T47D (cell line): Measurements from ENCODE around the gene HVCN1.

Source experiments
- DNase-seq, 2 experiments: peaks; one replicate each; pipeline versions ENCODE4 v3.0.0 to v3.0.0-alpha.2; 2011 to 2012; ENCODE audit warnings: low read depth in 1 of 2, low spot score in 1 of 2
- JUND ChIP-seq: IDR thresholded peaks from 2 replicates; pipeline ENCODE4 v1.6.1; 2012; ENCODE audit warnings: low read depth
- in situ Hi-C: cut with HindIII; loops from 2 replicates; pipeline ENCODE4 v1.10.0; 2016; ENCODE audit warnings: low sequenced_read_pairs, low pct_unique_long_range_greater_than_20kb

The HVCN1 gene

DNA sequence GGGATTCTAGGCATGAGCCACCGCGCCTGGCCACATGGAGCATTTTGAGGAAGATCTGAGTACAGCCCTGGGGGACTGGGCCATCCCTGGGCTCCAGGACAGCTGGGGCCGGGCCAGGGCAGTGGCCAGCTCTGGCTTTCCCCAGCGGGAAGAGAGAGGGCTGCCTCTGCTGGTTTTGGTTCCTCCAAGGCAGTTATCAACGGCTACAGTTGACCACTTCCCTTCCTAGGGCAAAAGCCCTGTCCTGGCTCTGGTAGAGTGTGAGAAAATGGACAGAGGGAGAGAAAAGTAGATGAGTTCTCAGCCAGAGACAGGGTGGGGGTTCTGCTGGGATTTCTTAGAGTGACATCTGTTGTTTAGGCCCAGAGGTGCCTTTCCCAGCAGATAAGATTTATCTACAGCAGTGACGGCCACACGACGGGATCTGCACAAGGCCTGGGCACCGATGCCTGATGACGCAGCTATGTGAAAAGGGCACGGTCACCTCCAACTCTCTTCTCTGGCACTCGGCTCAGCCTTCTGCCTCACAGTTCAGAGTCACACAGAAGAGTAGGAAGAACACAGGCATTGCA lies 5.5 kb upstream of the HVCN1 start:
- no peak for TF ChIP-seq JUND
- no peak for DNase-seq

DNA sequence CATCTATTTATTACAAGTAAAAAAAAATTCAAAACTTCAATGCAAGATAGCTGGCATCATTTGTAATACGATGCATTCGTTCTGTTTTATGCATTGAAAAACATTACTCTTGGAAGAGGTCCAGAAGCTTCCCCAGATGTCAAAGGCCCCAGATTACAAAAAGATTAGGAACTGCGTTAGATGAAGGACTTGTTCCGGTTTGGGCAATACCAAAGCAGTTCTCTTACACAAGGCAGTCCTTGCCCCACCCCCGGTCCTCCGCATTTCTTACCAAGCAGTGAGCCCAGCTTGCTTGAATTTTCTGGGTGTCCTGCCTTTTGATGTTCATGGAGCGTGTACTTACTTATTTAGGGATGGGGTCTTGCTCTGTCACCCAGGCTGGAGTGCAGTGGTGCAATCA lies 4.8 kb upstream of the HVCN1 start:
- DNase-seq = no peak
- in situ Hi-C loops = no loop called here

More for the DNA sequence above, 5.5 kb upstream of the HVCN1 start:
- in situ Hi-C loops = no loop called here

DNA sequence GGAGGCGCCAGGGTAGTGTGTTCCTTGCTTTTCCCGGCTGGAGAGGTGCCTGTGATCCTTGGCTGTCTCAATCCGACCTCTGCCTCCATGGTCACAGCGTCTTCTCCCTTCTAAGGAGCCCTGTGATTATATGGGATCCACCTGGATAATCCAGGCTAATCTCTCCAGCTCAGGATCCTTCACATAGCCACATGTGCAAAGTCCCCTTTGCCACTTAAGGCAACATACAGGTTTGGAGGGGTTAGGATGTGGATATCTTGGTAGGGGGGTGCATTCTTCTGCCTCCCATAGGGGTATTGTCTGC lies 1.2 kb upstream of the HVCN1 start:
- TF ChIP-seq JUND = no peak
- in situ Hi-C loops = no loop called here
- DNase-seq = no peak

More for the DNA sequence above, 4.8 kb upstream of the HVCN1 start:
- no peak for TF ChIP-seq JUND

DNA sequence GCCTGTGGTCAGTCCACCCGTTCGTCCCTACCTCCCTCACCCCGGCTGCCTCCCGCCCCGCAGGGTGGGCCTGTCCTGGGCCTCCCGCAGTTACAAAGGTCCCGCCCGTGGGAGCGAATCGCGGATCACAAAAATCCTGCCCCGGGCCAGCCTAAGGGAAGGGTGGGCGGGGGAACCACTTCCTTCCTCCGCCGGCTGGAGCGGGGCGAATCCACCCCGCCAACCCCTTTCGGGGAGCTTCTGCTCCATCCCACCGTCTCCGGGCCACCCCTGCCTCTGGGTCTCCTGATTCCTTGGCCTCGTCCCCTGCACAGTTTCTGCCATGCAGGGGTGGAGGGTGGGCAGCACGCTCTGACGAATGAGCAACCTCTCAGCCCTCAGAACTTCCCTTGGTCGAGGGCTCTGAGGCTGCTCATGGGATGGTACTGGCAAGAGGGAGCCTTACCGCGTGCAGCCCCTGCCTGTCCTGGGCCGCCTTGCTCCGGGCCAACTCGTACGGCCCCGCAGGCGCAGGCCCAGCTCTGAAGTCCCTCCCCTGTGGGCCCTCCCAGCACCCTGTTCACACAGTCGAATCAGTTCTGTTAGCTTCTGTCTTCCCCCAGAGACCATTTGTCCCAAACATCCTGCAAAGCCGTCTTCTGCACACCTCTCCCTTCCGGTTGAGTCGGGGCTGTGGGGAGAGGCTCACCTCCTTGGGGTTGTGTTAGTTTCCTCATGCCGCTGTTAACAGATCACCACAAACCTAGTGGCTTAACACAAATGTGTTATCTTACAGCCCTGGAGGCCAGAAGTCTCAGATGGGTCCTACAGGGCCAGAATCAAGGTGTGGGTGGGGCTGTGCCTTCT lies 589 bp upstream of the HVCN1 start:
- in situ Hi-C loops = no loop called here
- TF ChIP-seq JUND = no peak
- DNase-seq = no peak

DNA sequence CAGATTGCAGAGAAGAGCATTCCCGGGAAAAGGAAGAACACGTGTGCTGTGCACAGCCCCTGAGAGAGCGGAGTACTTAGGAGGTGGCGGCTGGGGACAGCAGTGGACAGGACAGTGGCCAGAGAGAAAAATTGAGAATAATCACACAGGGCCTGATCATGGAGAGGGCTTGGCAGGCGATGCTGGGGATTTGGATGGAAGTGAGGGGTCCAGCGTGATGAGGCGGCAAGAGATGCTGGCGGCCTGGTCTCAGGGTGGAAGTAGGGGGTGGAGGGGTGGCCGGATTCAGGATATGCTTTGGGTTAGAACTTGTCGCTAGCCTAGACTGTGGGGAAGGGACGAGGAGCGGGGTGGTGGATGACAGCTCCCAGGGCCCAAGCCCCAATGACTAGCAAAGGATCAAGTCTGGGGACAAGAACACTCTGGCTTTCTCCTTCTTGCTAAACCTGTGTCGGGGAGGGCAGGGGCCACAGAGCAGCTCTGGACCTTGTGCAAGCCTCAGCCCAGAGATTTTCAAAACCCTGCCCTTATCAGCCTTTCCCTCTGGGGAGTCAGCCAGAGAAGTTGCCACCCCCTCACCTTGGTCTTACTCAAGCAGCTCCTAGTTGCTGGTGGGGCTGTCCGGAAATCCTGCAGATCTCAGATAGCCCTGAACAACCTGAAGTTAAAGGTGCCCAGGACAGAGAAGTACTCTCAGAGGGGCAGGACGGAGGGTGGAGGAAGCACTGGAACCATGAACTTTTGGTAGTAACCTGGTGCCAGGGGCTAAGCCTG lies 1.3 kb downstream of the HVCN1 start:
- TF ChIP-seq JUND = no peak
- DNase-seq = no peak
- in situ Hi-C loops = no loop called here

DNA sequence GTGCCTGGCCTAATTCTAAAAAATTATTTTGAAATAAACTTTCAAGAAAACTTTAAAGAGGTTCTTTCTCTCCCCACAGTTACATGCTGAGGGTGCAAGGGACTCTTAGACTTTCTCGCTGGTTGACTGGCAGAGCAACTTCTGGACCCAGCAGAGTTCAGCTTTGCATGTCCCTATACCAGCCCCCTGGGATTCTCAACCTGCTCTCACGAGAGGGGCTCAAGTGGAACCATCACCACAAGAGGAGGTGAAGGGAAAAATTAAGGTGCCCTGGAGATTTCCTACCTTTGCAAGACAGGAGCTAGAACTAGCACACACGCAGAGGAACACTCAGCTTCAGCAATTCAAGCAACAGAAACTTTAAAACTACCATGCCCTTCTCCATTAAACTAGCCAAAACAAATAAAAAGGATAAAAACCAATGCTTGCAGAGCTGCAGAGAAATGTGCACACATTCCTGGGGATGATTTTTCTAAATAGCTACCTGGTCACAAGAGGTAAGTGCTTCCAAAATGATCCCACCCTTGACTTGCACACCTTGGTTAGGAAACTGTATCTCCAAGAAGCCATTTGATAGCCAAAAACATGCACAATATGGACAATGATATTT lies 2.5 kb downstream of the HVCN1 start:
- TF ChIP-seq JUND = no peak
- DNase-seq = no peak
- in situ Hi-C loops = no loop called here

DNA sequence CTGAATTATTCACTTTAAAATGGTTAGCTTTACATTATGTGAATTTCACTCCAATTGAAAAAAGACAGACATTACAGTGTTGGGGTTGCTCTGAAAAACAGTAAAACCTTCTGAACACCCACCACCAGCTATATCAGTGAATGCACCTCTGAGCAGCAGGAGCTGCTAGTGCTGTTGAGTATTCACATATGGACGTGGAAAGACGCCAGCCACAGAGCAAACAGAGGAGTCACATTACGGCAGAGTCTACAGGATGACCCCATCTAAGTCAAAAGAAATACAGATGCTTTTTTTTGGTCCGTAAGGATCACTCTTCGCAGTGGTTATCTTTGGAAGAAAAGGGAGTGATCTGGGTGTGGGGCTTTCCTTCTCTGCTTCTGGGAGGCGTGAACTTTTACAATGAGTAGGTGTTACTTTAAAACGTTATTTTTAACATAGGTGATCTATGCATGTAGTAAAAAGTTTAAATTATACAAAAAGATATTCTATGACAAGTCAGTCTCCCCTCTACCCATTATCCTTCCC lies 4.5 kb downstream of the HVCN1 start:
- in situ Hi-C loops = no loop called here
- peak in 1 of 2 experiments; percentile 48 for DNase-seq
- no peak for TF ChIP-seq JUND

DNA sequence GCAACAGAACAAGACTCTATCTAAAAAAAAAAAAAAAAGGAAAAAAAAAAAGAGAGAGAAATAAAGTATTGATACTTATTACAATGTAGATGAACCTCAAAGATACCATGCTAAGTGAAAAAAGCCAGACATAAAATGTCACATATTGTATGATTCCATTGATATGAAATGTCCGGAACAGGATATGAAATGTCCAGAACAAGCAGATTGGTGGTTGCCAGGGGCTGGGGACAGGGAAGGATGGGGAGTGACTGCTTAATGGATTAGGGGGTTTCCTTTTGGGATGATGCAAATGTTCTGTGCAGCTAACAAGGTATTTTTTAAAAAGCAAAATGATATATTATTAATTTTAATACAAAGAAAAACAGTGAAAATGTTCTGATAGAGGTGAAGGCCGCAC lies 5.0 kb downstream of the HVCN1 start:
- no peak for DNase-seq
- in situ Hi-C loops = no loop called here
- no peak for TF ChIP-seq JUND

DNA sequence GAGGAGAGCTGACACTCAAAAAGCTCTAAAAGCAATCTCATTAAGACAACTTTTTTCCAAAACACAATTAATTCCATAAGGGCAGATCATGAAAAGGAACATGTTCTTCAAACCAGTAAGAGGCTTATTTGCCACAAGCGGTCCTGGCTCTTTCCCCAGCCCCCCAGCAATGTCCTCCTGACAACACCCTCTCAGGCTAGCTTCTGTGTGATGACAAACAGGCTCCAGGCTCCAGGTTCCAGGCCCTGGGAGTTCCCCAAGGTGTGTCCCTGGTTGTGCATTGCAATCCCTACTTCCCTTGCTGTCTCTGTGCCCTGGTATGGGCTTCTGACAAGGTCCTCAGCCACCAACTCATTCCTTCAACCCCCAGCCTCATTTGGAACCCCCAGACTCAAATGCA lies 8.9 kb downstream of the HVCN1 start:
- no peak for DNase-seq
- TF ChIP-seq JUND = no peak
- in situ Hi-C loops = no loop called here

DNA sequence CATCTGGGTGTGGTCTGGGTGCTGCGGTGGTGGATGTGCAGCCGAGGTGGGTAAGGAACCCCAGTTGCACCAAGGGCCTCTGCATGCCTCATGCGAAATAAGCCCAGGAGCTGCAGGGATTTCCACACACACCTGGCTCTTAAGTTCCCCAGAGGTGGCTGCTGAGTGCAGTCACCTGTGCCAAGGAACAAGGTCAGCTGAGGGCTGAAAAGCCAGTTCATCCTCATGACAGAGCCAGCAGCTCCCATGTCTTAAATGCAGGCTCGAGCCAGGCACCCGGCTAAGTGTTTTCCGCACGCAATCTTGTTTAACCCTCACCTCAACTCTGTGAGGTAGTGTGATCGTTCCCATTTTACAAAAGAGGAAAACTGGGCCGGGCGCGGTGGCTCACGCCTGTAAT lies 9.7 kb downstream of the HVCN1 start:
- DNase-seq = peak in 1 of 2 experiments; percentile 52
- TF ChIP-seq JUND = no peak
- in situ Hi-C loops = no loop called here

DNA sequence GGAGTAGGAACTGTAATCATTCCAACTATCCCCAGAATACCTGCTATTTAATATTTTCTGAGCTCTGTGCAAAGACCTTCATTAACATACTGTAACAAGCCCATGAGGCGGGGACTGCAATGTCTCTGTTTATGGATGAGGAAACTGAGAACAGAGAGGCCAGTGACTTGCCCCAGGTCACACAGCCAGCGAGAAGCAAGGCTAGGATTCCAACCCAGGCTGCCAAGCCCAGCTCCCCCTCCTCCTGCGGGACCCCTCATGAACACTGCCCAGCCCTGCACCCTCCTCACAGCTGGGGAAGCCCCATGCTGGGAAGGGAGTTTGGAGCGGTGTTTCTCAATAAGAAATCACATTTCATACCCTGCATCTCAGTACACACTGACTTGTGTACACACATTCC lies 10.9 kb downstream of the HVCN1 start:
- in situ Hi-C loops = no loop called here
- DNase-seq = no peak
- TF ChIP-seq JUND = no peak

DNA sequence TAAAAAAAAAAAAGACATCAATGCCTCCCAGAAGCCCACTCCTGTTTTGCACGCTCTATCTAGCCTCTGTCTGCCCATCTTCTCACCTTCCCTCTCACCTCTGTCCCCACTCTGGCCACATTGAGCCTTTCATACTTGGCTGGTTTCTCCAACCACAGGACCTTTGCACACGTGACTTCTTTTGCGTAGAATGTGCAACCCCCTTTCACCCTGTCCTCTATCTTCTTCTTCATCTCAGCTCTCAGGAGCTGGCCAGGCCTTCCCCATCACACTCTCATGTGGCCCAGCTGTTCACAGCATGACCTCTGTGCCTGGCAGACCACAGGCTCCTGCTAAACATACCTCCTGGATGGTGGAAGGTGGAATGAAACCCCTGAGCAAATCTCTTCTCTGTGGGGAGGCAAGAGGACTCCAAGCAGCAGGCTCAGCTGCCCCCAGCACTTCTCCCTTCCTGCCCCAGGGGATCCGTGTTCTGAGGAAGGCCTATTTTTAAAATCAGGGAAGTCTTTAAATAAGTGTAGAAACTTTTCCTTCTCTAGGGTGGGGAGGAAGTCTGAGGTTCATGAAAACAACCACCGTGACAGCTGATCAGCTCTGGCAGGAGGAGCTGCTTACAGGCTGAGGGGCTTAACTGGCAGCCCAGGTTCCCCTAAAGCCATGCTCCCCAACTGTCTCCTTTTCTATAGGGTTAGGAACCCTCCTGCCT lies 11.6 kb downstream of the HVCN1 start:
- in situ Hi-C loops = no loop called here
- no peak for DNase-seq
- no peak for TF ChIP-seq JUND
